GM23248 (cell line): ENCODE measurements around the gene RASGRP2. TPM values are rescaled to one million over a fixed set of nuclear protein-coding genes. Genes with fewer than 3 reads are reported as not detected.
A peak's percentile ranks its signal among the peaks of the same experiment; 100 is the strongest.

Experiments
- DNase-seq: peaks from one replicate; pipeline ENCODE4 v3.0.0-alpha.2; 2015
- H2AFZ ChIP-seq: fragments of 200-600 bp; sonication (generic); 2 replicates; pipeline ENCODE4 v1.6.1; 2016; ENCODE audit warnings: antibody characterized with exemption
- H3F3A ChIP-seq: fragments of 200-600 bp; sonication (generic); 2 replicates; pipeline ENCODE4 v1.6.1; 2016; ENCODE audit warnings: mild to moderate bottlenecking, antibody characterized with exemption, mixed run types; ENCODE audit not compliant: insufficient read depth
- H3K27ac ChIP-seq: fragments of 200-600 bp; sonication (generic); 2 replicates; pipeline ENCODE4 v1.5.1; 2016; ENCODE audit warnings: mild to moderate bottlenecking
- H3K27me3 ChIP-seq: fragments of 200-600 bp; sonication (generic); replicated peaks from 2 replicates; pipeline ENCODE4 v1.6.1; 2016; ENCODE audit warnings: mild to moderate bottlenecking; ENCODE audit not compliant: insufficient read depth
- H3K36me3 ChIP-seq: fragments of 200-600 bp; sonication (generic); 2 replicates; pipeline ENCODE4 v1.6.1; 2016; ENCODE audit warnings: low read depth, mild to moderate bottlenecking
- H3K4me1 ChIP-seq: fragments of 200-600 bp; sonication (generic); 2 replicates; pipeline ENCODE4 v1.6.1; 2016; ENCODE audit warnings: mild to moderate bottlenecking; ENCODE audit not compliant: insufficient read depth
- H3K4me2 ChIP-seq: fragments of 200-600 bp; sonication (generic); one replicate; pipeline ENCODE4 v1.6.1; 2016; ENCODE audit warnings: mild to moderate bottlenecking; ENCODE audit not compliant: unreplicated experiment
- H3K4me3 ChIP-seq: fragments of 200-600 bp; sonication (generic); 2 replicates; pipeline ENCODE4 v1.5.1; 2016; ENCODE audit warnings: mild to moderate bottlenecking
- H3K79me2 ChIP-seq: fragments of 200-600 bp; sonication (generic); 2 replicates; pipeline ENCODE4 v1.6.1; 2016; ENCODE audit warnings: mild to moderate bottlenecking; ENCODE audit not compliant: insufficient read depth
- H3K9ac ChIP-seq: fragments of 200-600 bp; sonication (generic); 2 replicates; pipeline ENCODE4 v1.6.1; 2016; ENCODE audit warnings: mild to moderate bottlenecking
- H3K9me2 ChIP-seq: fragments of 200-600 bp; sonication (generic); 2 replicates; pipeline ENCODE4 v1.6.1; 2016; ENCODE audit warnings: mixed run types, mild to moderate bottlenecking, moderate library complexity; ENCODE audit not compliant: insufficient read depth
- H3K9me3 ChIP-seq: fragments of 200-600 bp; sonication (generic); one replicate; pipeline ENCODE4 v1.6.1; 2017; ENCODE audit warnings: low read depth
- H4K20me1 ChIP-seq: fragments of 200-600 bp; sonication (generic); 2 replicates; pipeline ENCODE4 v1.6.0; 2016; ENCODE audit not compliant: insufficient read depth
- EZH2 ChIP-seq: fragments of 200-600 bp; sonication (generic); IDR thresholded peaks from 2 replicates; pipeline ENCODE4 v1.6.1; 2018; ENCODE audit warnings: antibody characterized with exemption, mild to moderate bottlenecking; ENCODE audit not compliant: insufficient read depth, poor library complexity, severe bottlenecking
- EZH2phosphoT487 ChIP-seq: fragments of 200-600 bp; sonication (generic); IDR thresholded peaks from 2 replicates; pipeline ENCODE4 v1.6.1; 2018; ENCODE audit warnings: antibody characterized with exemption, moderate library complexity, mild to moderate bottlenecking, low read depth; ENCODE audit not compliant: insufficient read depth
- WGBS, 2 experiments: methylation state at CpG; one replicate each; pipeline ENCODE4 v1.1.6; 2015 to 2017; ENCODE audit warnings: low lambda C conversion rate in 2 of 2, low coverage in 1 of 2; ENCODE audit errors: missing lambda C conversion rate in 2 of 2; 5-methylcytosine and 5-hydroxymethylcytosine counted together
- in situ Hi-C: fragments of 300-500 bp; cut with MboI; formaldehyde crosslinking; loops from 2 replicates; pipeline ENCODE4 v1.15.0; 2020
- polyA plus RNA-seq: library from polyadenylated mRNA; unstranded; fragments of >200 nt; fragmentation: Nextera tagmentation; extraction: Ambion mirVana; gene quantifications from 2 replicates; pipeline ENCODE4 v1.2.1, GENCODE V29; 2016
- total RNA-seq: library from RNA; depleted of rRNA; stranded (reverse); fragments of >200 nt; shearing (Covaris generic); gene quantifications from 2 replicates; pipeline ENCODE4 v1.2.3, GENCODE V29; 2014

RASGRP2 gene
- total and polyA plus RNA-seq, 2 experiments from 2014 or later = 0.68 TPM; not detected in 1

GRCh38 chr11:64724863-64725532, 18.9 kb downstream of the RASGRP2 start:
- Histone ChIP-seq H3F3A (no peaks in the 10 kb centered on the region), H3K9ac (no peak overlapping the region), H3K27ac (no peak overlapping the region), H3K79me2 (no peaks in the 10 kb centered on the region), H3K4me1 (no peaks in the 10 kb centered on the region), H3K4me3 (no peak overlapping the region), H3K4me2 (no peak overlapping the region), H4K20me1 (no peaks in the 10 kb centered on the region), H3K27me3 (peaks cover 15% of the 10 kb centered on the region), H3K9me2 (no peaks in the 10 kb centered on the region), H2AFZ (no peak overlapping the region), H3K9me3 (no peaks in the 10 kb centered on the region), H3K36me3 (no peaks in the 10 kb centered on the region)
- DNase-seq = no peak
- TF ChIP-seq EZH2phosphoT487 = no peak
- TF ChIP-seq EZH2 = no peak
- in situ Hi-C loops = no loop called here
- WGBS, 2 experiments = 81 to 83% methylated on average over 7 of the region's 7 CpGs

GRCh38 chr11:64723907-64724862, 19.8 kb downstream of the RASGRP2 start:
- Histone ChIP-seq H3K9me2 (no peaks in the 10 kb centered on the region), H3K79me2 (no peaks in the 10 kb centered on the region), H3K9me3 (no peaks in the 10 kb centered on the region), H3F3A (no peaks in the 10 kb centered on the region), H3K4me1 (no peaks in the 10 kb centered on the region), H3K27me3 (peaks cover 21% of the 10 kb centered on the region), H3K4me3 (no peak overlapping the region), H3K27ac (no peak overlapping the region), H3K4me2 (no peak overlapping the region), H4K20me1 (no peaks in the 10 kb centered on the region), H3K36me3 (no peaks in the 10 kb centered on the region), H2AFZ (no peak overlapping the region), H3K9ac (no peak overlapping the region)
- DNase-seq = no peak
- TF ChIP-seq EZH2phosphoT487 (no peak), EZH2 (no peak)
- in situ Hi-C loops = no loop called here
- WGBS, 2 experiments = 34 to 40% methylated on average over 9 of the region's 9 CpGs

GRCh38 chr11:64723117-64723906, 20.6 kb downstream of the RASGRP2 start, which contains the start of gene NRXN2:
NRXN2 (minus strand) TSS chr11:64723197; CDS start chr11:64713699, 9,498 bp downstream.
- Histone ChIP-seq H3K27me3 (peaks cover 30% of the 10 kb centered on the region), H2AFZ (peak within 1 kb of the TSS; percentile 100), H3K4me1 (no peaks in the 10 kb centered on the region), H3K4me3 (peak within 1 kb of the TSS; percentile 89), H3K36me3 (no peaks in the 10 kb centered on the region), H3K27ac (no peak within 1 kb of the TSS), H3K9me3 (no peaks in the 10 kb centered on the region), H4K20me1 (no peaks in the 10 kb centered on the region), H3K9me2 (no peaks in the 10 kb centered on the region), H3F3A (no peaks in the 10 kb centered on the region), H3K4me2 (peak within 1 kb of the TSS; percentile 98), H3K79me2 (no peaks in the 10 kb centered on the region), H3K9ac (peak within 1 kb of the TSS; percentile 84)
- TF ChIP-seq EZH2phosphoT487 = no peak
- no peak for TF ChIP-seq EZH2
- 5% methylated on average over 33 to 51 of the region's 66 CpGs for WGBS, 2 experiments
- DNase-seq = peak; percentile 93
- in situ Hi-C loops = no loop called here
